ENCODE measurements around the gene DCAF15. TPM values are rescaled to one million over a fixed set of nuclear protein-coding genes. Genes with fewer than 3 reads are reported as not detected.

Gene DCAF15, protein sequence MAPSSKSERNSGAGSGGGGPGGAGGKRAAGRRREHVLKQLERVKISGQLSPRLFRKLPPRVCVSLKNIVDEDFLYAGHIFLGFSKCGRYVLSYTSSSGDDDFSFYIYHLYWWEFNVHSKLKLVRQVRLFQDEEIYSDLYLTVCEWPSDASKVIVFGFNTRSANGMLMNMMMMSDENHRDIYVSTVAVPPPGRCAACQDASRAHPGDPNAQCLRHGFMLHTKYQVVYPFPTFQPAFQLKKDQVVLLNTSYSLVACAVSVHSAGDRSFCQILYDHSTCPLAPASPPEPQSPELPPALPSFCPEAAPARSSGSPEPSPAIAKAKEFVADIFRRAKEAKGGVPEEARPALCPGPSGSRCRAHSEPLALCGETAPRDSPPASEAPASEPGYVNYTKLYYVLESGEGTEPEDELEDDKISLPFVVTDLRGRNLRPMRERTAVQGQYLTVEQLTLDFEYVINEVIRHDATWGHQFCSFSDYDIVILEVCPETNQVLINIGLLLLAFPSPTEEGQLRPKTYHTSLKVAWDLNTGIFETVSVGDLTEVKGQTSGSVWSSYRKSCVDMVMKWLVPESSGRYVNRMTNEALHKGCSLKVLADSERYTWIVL
- 15.9 to 19.9 TPM (median 19.6 TPM) in 5 replicates for total RNA-seq (2022; extraction: Qiagen RNA extraction)

DNA sequence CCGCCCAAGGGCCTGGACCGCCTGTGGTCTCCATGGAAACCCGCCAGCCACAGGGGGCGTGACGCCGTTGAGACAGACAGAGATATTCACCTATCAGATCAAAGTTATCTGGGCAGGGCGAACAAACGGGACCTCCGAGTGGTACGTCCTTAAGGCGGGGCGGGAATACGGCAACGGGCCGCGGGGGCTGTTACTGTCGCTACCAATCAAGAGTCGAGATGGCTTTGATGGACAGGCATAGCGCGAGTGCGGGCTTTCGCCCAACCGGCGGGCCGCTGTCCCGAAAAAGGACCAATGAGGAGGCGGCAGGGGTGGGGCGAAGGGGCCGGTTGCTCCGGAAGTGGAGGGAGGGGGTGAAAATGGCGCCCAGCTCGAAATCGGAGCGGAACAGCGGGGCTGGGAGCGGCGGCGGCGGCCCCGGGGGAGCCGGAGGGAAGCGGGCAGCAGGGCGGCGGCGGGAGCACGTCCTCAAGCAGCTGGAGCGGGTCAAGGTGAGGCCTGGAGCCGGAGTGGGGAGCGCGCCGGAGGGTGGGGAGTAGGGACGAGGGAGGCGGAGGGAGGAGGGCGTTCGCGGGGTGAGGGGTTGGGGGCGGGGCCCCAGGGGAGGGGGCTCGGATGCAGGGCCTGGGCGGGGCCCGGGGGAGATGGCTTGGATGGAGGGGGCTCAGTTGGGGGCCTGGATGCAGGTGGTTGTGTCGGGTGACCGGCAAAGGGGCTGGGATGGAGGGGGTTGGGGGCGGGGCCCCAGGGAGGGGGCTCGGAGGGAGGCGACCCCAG, at the start of gene DCAF15:
TSS of gene DCAF15 (plus strand) at position 356 of the 777 bp plus-strand sequence. CDS start at position 360, 4 bp downstream.

DNA sequence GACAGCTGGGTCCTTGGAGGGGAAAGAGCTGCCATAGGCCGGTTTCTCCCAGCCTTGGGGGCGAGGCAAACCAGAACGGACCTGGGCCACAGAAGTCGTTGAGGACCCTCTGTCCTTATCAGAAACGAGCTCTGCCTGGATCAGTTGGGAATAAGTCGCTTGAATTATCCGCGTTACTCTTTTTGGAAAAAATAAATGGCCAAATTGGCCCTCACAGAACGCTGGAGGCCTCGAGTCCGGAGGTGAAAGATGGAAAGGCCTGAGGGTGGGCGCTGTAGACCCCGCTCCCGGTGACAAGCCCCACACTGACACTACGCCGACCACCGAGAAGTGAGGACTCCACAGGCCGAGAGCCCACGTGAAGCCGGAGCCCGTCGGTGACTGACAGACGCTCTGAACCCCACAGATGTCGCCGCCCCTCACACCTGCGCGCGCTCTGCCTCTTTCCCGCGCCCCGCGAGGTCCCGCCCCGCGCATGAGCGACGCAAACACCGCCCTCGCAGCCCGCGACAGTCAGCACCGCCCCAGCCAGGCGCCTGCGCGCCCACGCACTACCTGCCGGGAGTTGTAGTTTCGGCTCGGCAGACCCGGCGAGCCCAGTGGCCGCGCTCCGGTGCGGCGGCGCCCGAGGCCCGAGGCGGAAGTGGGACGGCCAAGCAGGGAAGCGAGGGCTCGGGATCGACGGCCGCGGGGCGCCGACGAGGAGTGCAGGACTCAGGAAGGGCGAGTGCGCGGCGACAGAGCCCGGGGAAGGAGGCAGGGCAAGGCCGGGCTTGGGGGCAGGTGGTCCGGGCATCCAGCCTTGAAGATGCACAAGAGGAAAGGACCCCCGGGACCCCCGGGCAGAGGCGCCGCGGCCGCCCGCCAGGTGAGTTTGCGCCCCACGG, 46.4 kb upstream of the DCAF15 start, which contains the start of the genes BRME1 and CC2D1A:
TSS of gene BRME1 (minus strand) at position 484 of the 887 bp plus-strand sequence. CDS start 1,225 bp downstream, outside the sequence.
TSS of gene CC2D1A (plus strand) at position 568 of the 887 bp plus-strand sequence. CDS start at position 809, 241 bp downstream.

DNA sequence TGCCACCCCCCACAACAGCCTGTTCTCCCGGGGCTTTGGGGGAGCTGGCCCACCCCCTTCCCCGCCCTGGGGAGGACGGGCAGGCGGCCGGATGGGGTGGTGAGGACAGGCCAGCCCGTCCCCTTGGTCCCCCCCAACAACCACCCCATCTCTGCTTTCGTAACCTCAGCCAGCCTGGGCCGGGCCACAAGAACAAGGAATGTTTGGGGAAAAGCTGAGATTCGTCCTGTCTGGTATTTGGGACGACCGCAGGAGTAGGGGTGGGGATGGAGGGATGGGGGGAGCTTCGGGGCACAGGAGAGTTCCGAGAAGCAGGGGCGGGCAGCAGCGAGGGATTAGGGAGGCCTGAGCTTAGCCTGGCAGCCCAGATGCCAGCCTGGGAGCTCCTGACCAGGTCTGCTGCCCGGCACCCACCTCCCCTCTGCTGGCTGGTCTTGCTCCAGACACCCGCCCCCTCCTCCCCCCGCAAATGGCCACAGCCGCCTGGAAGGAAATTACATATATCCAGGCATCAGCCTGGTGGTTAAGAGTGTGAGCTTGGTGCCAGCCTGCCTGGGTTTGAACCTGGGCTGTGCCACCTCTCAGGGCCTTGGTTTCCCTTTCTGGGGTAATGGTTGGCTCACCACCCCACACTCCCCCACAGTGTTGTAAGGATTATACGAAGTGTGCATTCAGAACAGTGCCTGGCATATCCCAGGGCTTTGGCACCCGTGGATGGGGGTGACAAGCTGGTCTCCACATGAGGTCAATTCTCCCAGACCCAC, 13.8 kb upstream of the DCAF15 start, which contains the start of gene PODNL1:
TSS of gene PODNL1 (minus strand) at position 117 of the 764 bp plus-strand sequence. CDS start 236 bp downstream, outside the sequence.

DNA sequence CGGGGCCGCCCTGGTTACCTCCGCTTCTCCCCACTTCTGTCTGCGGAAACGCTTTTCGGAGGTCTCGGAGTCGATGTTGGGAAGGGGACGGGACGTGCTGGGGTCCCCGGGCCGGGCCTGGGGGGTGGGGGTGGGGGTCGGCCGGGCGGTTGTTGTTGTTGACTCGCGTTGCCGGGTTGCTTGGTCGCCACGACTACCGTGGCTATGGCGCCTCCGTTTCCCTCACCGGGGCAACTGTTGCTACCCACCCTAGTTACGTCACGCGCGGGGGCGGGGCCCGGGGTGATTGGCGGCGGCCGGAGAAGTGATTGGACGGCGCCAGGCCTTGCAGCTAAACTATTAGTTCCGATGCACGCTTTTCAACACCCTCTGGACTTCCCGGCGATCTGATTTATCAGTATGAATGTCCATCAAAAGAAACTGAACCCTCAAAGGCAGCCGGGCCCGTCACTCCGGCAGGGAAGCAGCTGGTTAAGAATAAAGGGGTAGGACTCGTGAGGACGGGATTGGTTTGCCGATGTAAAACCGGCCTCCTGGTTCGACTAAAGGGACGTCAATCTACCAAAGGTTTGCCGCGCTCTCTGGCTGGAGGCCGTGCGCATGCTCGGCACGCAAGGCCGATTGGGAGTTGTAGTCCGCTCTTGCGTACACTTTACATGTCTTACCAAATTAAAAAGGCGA, 53.9 kb downstream of the DCAF15 start, which contains the start of gene RFX1:
TSS of gene RFX1 (minus strand) at position 236 of the 681 bp plus-strand sequence. CDS start 12,477 bp downstream, outside the sequence.

Other genes starting within 250 kb of the DCAF15 start
- gene MRI1, start 188.0 kb upstream of the DCAF15 start, total RNA-seq (2022; extraction: Qiagen RNA extraction), result 10.3 to 12.9 TPM (median 12.5 TPM) in 5 replicates
- 116 to 210 TPM (median 201 TPM) in 5 replicates for gene C19orf53, start 178.1 kb upstream of the DCAF15 start, total RNA-seq (2022; extraction: Qiagen RNA extraction)
- gene ZSWIM4, start 157.1 kb upstream of the DCAF15 start, total RNA-seq (2022; extraction: Qiagen RNA extraction), result 3.0 to 3.6 TPM (median 3.5 TPM) in 5 replicates
- gene NANOS3, start 75.4 kb upstream of the DCAF15 start, total RNA-seq (2022; extraction: Qiagen RNA extraction), result 1.0 to 4.3 TPM (median 2.9 TPM) in 5 replicates
- 0.26 to 1.0 TPM (median 0.46 TPM) in 5 replicates for gene BRME1, start 46.4 kb upstream of the DCAF15 start, total RNA-seq (2022; extraction: Qiagen RNA extraction)
- 8.8 to 9.8 TPM (median 9.3 TPM) in 5 replicates for gene CC2D1A, start 46.3 kb upstream of the DCAF15 start, total RNA-seq (2022; extraction: Qiagen RNA extraction)
- 0.86 to 1.7 TPM (median 1.1 TPM) in 5 replicates for gene PODNL1, start 14.1 kb upstream of the DCAF15 start, total RNA-seq (2022; extraction: Qiagen RNA extraction)
- gene RFX1, start 53.8 kb downstream of the DCAF15 start, total RNA-seq (2022; extraction: Qiagen RNA extraction), result 4.0 to 6.5 TPM (median 4.6 TPM) in 5 replicates
- not detected in 5 replicates for gene RLN3, start 75.6 kb downstream of the DCAF15 start, total RNA-seq (2022; extraction: Qiagen RNA extraction)
- gene IL27RA, start 79.3 kb downstream of the DCAF15 start, total RNA-seq (2022; extraction: Qiagen RNA extraction), result 8.8 to 10.3 TPM (median 9.4 TPM) in 5 replicates
- gene PALM3, start 109.6 kb downstream of the DCAF15 start, total RNA-seq (2022; extraction: Qiagen RNA extraction), result 1.6 to 2.3 TPM (median 2.0 TPM) in 5 replicates
- 1.7 to 4.3 TPM (median 3.8 TPM) in 5 replicates for gene MISP3, start 120.3 kb downstream of the DCAF15 start, total RNA-seq (2022; extraction: Qiagen RNA extraction)
- gene C19orf67, start 133.3 kb downstream of the DCAF15 start, total RNA-seq (2022; extraction: Qiagen RNA extraction), result not detected in 5 replicates
- 33.4 to 41.5 TPM (median 35.0 TPM) in 5 replicates for gene SAMD1, start 138.2 kb downstream of the DCAF15 start, total RNA-seq (2022; extraction: Qiagen RNA extraction)
- gene PRKACA, start 165.3 kb downstream of the DCAF15 start, total RNA-seq (2022; extraction: Qiagen RNA extraction), result 28.1 to 44.1 TPM (median 31.8 TPM) in 5 replicates
- gene ASF1B, start 184.1 kb downstream of the DCAF15 start, total RNA-seq (2022; extraction: Qiagen RNA extraction), result 28.0 to 30.6 TPM (median 30.2 TPM) in 5 replicates

Data from A549 treated with Hydrocortisone at 1 μM for 4 hours (cell line).